Activated CD4-positive, alpha-beta T cell treated with anti-CD3 and anti-CD28 coated beads, Interleukin-2, amount 10 ng/mL, durations not matched to agents 24 days and 14 days (primary cell): ENCODE measurements around the gene TRIM66. TPM values are rescaled to one million over a fixed set of nuclear protein-coding genes. Genes with fewer than 3 reads are reported as not detected.

ENCODE experiments used
- DNase-seq: peaks from one replicate; pipeline ENCODE4 v3.0.0; 2022
- H3K27ac Mint-ChIP-seq: one replicate; pipeline ENCODE4 v1.8.0; 2022; ENCODE audit warnings: mild to moderate bottlenecking, mixed read lengths
- H3K27me3 Mint-ChIP-seq: one replicate; pipeline ENCODE4 v1.8.0; 2022; ENCODE audit warnings: mixed read lengths
- H3K36me3 Mint-ChIP-seq: one replicate; pipeline ENCODE4 v1.8.0; 2022; ENCODE audit warnings: low read depth, mild to moderate bottlenecking, mixed read lengths
- H3K4me1 Mint-ChIP-seq: one replicate; pipeline ENCODE4 v1.8.0; 2021; ENCODE audit warnings: mixed read lengths
- H3K4me3 Mint-ChIP-seq: one replicate; pipeline ENCODE4 v1.8.0; 2022; ENCODE audit warnings: mild to moderate bottlenecking, moderate library complexity, mixed read lengths
- H3K9me3 Mint-ChIP-seq: one replicate; pipeline ENCODE4 v1.8.0; 2021; ENCODE audit warnings: mixed read lengths
- intact Hi-C: fragments of 100-400 bp; cut with micrococcal nuclease; formaldehyde crosslinking; loops from one replicate; pipeline ENCODE4 v1.15.1; 2023
- total RNA-seq: library from RNA; stranded (reverse); gene quantifications from 2 replicates; pipeline ENCODE4 v1.2.3, GENCODE V29; 2022

Gene TRIM66
- total RNA-seq, 1 donor from 2014 or later: 11.9 TPM

DNA sequence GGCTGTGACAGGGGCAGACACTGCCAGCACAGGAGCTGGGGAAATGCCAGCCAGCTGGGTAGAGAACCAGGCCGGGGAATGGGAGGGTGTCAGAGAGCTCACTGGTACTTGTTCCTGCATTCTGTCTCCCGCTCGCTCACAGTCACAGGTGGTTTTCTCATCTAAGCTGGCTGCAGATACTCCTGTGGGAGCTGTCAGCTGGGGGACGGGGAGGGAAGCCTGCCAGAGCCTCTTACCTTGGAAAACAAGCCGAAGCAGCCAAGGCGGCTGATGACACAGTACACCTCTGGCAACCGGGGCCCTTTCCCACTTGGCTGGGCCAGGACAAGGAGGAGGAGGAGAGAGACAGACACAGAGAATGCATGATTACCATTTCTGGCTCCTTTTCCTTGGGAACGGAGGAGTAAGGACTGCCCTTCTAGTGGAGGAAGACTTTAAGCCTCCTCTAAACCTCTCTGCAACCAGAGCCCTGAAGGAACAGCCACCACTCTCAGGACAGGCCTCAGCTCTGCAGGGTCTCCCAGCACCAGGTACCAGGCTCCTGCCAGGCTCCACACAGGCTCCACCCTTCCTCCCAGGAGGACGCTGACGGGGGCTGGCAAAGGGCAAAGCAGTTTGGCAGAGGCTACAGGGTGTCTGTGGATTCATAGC, 25.2 kb upstream of the TRIM66 start:
- Mint-ChIP-seq H3K4me3 (no peak overlapping the region), H3K9me3 (no peaks in the 10 kb centered on the region), H3K4me1 (peaks cover 2% of the 10 kb centered on the region), H3K27ac (no peak overlapping the region), H3K27me3 (no peaks in the 10 kb centered on the region), H3K36me3 (no peaks in the 10 kb centered on the region)
- intact Hi-C loops: no loop called here
- DNase-seq: no peak

- Mint-ChIP-seq H3K9me3 (no peaks in the 10 kb centered on the region), H3K27me3 (no peaks in the 10 kb centered on the region), H3K4me3 (no peak overlapping the region), H3K4me1 (peaks cover 2% of the 10 kb centered on the region), H3K36me3 (no peaks in the 10 kb centered on the region), H3K27ac (no peak overlapping the region)
- intact Hi-C loops: no loop called here
- no peak for DNase-seq
These were observed 24.4 kb upstream of the TRIM66 start for GRCh38 chr11:8706673-8707432.

DNA sequence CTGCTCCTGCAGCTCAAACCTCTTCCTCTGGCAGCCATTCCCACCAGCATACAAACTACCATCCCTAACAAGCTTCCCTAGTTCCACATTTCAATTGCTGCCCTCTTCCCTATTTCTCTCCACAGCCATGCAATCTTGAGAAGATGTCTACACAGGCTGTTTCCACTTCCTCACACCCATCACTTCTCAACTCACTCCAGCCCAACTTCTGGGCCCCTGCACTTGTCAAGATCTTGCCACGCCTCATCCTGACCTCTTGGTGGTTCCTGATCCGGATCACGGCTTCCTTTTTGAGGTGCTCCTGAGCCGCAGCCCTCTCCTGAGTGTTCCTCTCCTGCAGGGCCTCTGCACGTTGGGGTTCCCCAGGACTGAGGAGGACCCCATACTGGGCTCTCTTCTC, 22.7 kb upstream of the TRIM66 start:
- Mint-ChIP-seq H3K9me3 (no peaks in the 10 kb centered on the region), H3K36me3 (no peaks in the 10 kb centered on the region), H3K4me3 (no peak overlapping the region), H3K27me3 (no peaks in the 10 kb centered on the region), H3K27ac (no peak overlapping the region), H3K4me1 (peaks cover 2% of the 10 kb centered on the region)
- DNase-seq: no peak
- intact Hi-C loops: no loop called here

DNA sequence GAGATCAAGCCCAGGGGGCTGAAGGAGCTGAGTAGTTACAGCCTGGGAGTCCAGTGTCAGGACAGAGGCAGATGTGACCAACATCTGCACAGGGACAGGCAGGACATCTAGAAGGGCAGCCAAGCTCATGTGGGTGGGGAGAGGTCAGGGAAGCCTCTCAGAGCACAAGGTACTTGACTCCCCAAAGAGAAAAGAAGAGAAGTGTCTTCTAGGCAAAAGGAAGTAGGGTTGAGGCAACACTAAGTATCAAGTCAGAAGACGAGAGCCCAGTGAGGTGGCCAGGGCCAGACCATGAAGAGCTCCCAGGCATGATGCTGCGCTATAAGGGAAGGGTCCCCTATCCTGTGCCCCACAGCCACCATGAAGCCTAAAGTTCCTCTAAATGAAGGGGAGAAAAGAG, 21.7 kb upstream of the TRIM66 start:
- no peaks in the 10 kb centered on the region for H3K9me3 Mint-ChIP-seq
- no peaks in the 10 kb centered on the region for H3K36me3 Mint-ChIP-seq
- no peak for DNase-seq
- H3K27me3 Mint-ChIP-seq: no peaks in the 10 kb centered on the region
- peaks cover 2% of the 10 kb centered on the region for H3K4me1 Mint-ChIP-seq
- no peak overlapping the region for H3K4me3 Mint-ChIP-seq
- H3K27ac Mint-ChIP-seq: no peak overlapping the region
- intact Hi-C loops: no loop called here

GRCh38 chr11:8702598-8702915, 20.1 kb upstream of the TRIM66 start:
- Mint-ChIP-seq H3K9me3 (no peaks in the 10 kb centered on the region), H3K27me3 (no peaks in the 10 kb centered on the region), H3K27ac (no peak overlapping the region), H3K4me3 (no peak overlapping the region), H3K4me1 (peaks cover 2% of the 10 kb centered on the region), H3K36me3 (peaks cover 2% of the 10 kb centered on the region)
- intact Hi-C loops: no loop called here
- no peak for DNase-seq

DNA sequence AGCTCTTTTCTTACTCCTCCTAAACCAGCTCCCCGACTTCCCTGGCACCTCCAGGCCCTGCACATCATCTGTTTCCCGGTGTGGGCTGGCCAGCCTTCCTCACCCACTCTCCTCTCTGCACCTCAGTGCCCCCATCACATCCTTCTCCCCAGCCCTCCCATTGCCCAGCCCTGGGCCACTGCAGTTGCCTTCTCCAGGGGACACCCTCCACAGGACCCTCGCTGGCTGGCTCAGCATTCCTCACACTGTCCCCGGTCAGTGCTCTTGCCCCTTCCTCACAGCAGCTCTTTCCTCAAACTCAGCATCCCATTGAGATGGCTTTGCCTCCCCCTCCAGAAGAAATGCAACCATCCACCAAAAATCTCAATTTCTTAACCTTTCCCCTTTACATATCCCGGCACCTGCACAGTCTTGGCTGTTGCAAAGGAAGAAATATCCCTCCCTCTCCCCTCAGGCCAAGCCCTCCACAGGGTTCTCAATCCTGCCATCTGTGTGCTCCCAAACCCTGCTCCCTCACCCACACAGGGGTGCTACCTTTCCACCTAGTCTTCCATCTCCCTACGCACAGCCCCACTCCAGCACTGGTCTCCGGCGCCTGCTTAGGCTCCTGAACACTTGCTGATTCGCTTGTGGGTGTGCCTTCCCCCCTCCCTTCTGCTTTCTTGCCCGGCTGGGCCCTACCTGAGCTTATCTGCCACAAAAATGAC, 19.6 kb upstream of the TRIM66 start:
- Mint-ChIP-seq H3K4me1 (peaks cover 2% of the 10 kb centered on the region), H3K9me3 (no peaks in the 10 kb centered on the region), H3K27ac (no peak overlapping the region), H3K4me3 (no peak overlapping the region), H3K36me3 (peaks cover 7% of the 10 kb centered on the region), H3K27me3 (no peaks in the 10 kb centered on the region)
- intact Hi-C loops: no loop called here
- no peak for DNase-seq

DNA sequence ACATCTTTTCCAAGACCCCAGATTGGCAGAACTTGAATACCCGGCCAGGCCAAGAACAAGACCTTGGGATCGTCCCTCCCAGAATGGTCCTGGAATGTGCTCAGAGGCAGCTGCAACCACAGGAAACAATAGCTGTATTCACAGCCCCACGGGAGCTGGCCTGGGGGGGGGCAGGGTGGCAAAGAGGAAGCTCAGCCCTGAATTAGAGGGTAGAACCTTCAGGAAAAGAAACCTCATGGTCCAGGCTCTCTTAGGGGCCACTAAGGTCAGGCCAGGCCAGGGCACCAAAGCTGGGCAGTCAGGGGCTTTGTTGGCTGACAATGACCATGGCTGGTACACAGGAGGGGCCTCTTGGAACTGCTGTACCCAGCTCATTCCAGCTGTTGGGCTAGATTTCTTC, 17.4 kb upstream of the TRIM66 start:
- intact Hi-C loops: no loop called here
- Mint-ChIP-seq H3K36me3 (peaks cover 18% of the 10 kb centered on the region), H3K9me3 (no peaks in the 10 kb centered on the region), H3K27ac (no peak overlapping the region), H3K4me3 (no peak overlapping the region), H3K4me1 (peaks cover 7% of the 10 kb centered on the region), H3K27me3 (no peaks in the 10 kb centered on the region)
- DNase-seq: no peak

DNA sequence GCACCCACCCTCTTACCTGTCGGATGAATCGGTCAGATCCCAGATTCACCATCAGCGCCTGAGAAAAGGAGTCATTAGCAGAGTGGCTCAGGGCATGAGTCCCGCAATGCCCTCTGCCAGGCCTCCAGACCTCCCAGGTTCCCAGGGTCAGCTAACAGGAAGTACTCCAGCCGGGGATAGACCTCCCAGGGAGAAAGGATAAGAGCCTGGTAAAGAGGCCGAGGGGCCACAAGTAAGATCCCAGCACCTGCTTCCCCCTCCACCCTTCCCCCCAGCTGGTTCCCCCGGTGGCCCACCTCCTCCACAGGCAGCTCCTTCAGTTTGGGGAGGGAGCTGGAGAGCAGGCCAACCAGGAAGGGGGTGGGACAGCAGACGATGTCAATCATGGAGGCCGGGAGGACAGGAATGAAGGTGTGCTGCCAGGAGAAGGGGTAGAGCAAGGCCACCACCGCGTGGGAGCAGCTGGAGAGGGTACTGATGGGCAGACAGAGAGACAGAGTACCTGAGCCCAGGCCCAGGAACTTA, 16.5 kb upstream of the TRIM66 start:
- Mint-ChIP-seq H3K4me1 (peaks cover 11% of the 10 kb centered on the region), H3K27ac (no peak overlapping the region), H3K9me3 (no peaks in the 10 kb centered on the region), H3K4me3 (no peak overlapping the region), H3K27me3 (no peaks in the 10 kb centered on the region), H3K36me3 (peaks cover 26% of the 10 kb centered on the region)
- no peak for DNase-seq
- intact Hi-C loops: no loop called here

DNA sequence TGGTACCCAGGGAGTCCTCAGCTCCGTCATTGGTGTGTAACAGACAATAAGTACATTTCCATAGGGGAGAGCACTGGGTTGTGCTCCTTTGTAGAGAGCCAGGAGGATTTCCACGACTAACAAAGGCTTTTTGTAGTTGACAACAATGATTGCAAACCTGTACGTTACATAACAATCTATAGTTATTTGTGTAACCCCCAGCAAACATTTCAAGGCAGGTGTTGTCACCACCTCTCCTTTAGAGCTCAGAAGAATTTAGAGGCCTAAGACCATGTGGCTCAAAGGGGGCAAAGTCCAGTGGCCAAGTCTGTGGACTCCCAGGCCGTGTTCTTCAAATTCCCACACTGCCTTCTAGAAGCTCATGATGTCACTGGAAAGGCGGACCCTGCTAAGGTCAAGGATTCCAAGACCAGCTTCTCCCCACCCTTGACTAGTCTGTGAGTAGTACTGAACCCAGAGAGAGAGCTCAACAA, 15.9 kb upstream of the TRIM66 start:
- no peaks in the 10 kb centered on the region for H3K9me3 Mint-ChIP-seq

GRCh38 chr11:8697054-8697453, 14.6 kb upstream of the TRIM66 start:
- no peak overlapping the region for H3K27ac Mint-ChIP-seq
- H3K9me3 Mint-ChIP-seq: no peaks in the 10 kb centered on the region
- no peak overlapping the region for H3K4me3 Mint-ChIP-seq
- peaks cover 12% of the 10 kb centered on the region for H3K4me1 Mint-ChIP-seq
- DNase-seq: no peak
- H3K27me3 Mint-ChIP-seq: no peaks in the 10 kb centered on the region
- intact Hi-C loops: no loop called here
- H3K36me3 Mint-ChIP-seq: peaks cover 40% of the 10 kb centered on the region

More for the DNA sequence above, 15.9 kb upstream of the TRIM66 start:
- H3K27ac Mint-ChIP-seq: no peak overlapping the region
- peaks cover 12% of the 10 kb centered on the region for H3K4me1 Mint-ChIP-seq
- intact Hi-C loops: no loop called here
- H3K4me3 Mint-ChIP-seq: no peak overlapping the region
- no peaks in the 10 kb centered on the region for H3K27me3 Mint-ChIP-seq
- peaks cover 31% of the 10 kb centered on the region for H3K36me3 Mint-ChIP-seq
- no peak for DNase-seq

- Mint-ChIP-seq H3K4me3 (no peak overlapping the region), H3K27ac (no peak overlapping the region), H3K27me3 (no peaks in the 10 kb centered on the region)
These were observed 11.7 kb upstream of the TRIM66 start for GRCh38 chr11:8694137-8694536.

GRCh38 chr11:8693555-8693954, 11.1 kb upstream of the TRIM66 start:
- H3K4me1 Mint-ChIP-seq: peaks cover 30% of the 10 kb centered on the region
- no peaks in the 10 kb centered on the region for H3K9me3 Mint-ChIP-seq
- peaks cover 62% of the 10 kb centered on the region for H3K36me3 Mint-ChIP-seq
- no peaks in the 10 kb centered on the region for H3K27me3 Mint-ChIP-seq
- DNase-seq: no peak
- intact Hi-C loops: no loop called here
- no peak overlapping the region for H3K4me3 Mint-ChIP-seq
- no peak overlapping the region for H3K27ac Mint-ChIP-seq

More at GRCh38 chr11:8694137-8694536, 11.7 kb upstream of the TRIM66 start:
- Mint-ChIP-seq H3K36me3 (peaks cover 56% of the 10 kb centered on the region), H3K4me1 (peaks cover 25% of the 10 kb centered on the region), H3K9me3 (no peaks in the 10 kb centered on the region)
- intact Hi-C loops: no loop called here
- DNase-seq: no peak

DNA sequence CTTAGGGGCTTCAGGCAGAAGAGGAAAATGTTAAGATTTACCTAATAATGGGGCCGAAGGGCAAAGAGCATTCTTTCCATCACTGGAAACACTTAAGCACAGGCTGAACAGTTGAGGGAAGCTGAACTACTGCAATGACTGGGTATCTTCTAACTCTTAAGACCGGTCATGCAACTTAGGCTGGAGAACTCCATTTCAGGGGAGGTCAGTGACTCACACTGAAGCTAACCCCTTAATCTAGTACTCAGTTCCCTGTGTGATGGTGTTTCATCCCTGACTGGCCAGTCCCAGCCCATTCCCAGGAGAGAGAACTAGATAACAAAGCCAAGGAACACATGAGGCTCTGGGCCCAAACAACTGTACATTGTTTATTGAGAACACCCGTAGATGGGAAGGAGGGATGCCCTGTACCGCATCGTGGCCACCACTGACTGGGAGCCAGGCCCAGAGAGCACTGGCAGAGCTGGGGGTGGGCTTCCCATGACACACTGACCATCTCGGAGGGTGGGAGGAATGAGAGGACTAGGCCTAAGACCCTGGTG, 10.6 kb upstream of the TRIM66 start:
- Mint-ChIP-seq H3K4me1 (peaks cover 33% of the 10 kb centered on the region), H3K27me3 (no peaks in the 10 kb centered on the region), H3K36me3 (peaks cover 65% of the 10 kb centered on the region), H3K9me3 (no peaks in the 10 kb centered on the region), H3K27ac (no peak overlapping the region), H3K4me3 (no peak overlapping the region)
- intact Hi-C loops: no loop called here
- no peak for DNase-seq

DNA sequence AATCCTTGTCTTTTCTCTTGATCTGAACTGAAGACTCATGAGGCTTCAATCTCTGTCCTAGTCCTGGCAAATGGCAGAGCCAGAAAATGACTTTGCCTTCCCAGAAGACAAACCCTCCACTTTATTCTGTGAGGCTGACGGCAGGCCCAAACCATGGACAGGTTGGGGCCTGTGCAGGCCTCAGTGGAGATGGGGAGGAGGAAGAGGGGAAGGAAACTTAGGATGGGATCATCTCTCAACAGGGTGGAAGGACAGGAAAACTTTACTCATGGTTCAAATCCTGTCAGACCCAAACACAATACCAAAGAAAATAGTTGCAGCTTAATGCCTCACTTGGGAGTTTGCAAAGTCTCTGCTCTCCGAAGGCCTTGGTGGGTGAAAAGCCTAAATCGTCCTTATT, 10.0 kb upstream of the TRIM66 start:
- Mint-ChIP-seq H3K27ac (no peak overlapping the region), H3K36me3 (peaks cover 68% of the 10 kb centered on the region), H3K4me1 (peaks cover 37% of the 10 kb centered on the region), H3K4me3 (no peak overlapping the region), H3K27me3 (no peaks in the 10 kb centered on the region), H3K9me3 (no peaks in the 10 kb centered on the region)
- no peak for DNase-seq
- intact Hi-C loops: no loop called here
